GM20000 (cell line): ENCODE data around the gene ZNF638.
"Not testable (repeated sequence)": the region's sequence is repeated elsewhere in the genome, so short reads cannot be mapped to it uniquely, and the experiment has no call there.

Experiments
- DNase-seq: peaks from one replicate; pipeline ENCODE4 v3.0.0; 2012; ENCODE audit warnings: low spot score
- CTCF ChIP-seq: IDR thresholded peaks from 2 replicates; pipeline ENCODE4 v1.5.1; 2012; ENCODE audit warnings: mild to moderate bottlenecking, control low read depth; ENCODE audit errors: extremely low read depth, missing control alignments

The ZNF638 gene

GRCh38 chr2:71298914-71299313 is 32.7 kb upstream of the ZNF638 start:
- no peak for TF ChIP-seq CTCF
- no peak for DNase-seq

- peak; percentile 33 for DNase-seq
- peak; percentile 20 for TF ChIP-seq CTCF
Measured at GRCh38 chr2:71299507-71299906, 32.1 kb upstream of the ZNF638 start.

DNA sequence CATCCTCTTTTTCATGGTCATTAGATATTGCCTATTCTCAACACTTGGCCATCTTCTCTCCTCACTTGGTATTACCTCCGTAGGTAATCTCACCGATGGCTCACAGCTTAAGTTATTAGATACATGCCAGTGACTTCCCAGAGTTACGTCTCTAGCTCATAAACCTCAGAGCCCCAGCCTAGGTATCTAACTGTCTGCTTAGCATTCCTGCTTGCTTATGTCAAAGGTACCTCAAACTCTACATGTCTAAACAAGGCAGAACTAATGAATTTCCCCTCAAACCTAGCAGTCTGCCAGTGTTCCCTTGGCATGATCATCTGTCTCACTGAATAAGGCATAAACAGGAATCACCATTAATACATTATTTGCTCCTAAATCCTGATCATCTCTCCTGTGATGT is 27.7 kb upstream of the ZNF638 start:
- DNase-seq: no peak

DNA sequence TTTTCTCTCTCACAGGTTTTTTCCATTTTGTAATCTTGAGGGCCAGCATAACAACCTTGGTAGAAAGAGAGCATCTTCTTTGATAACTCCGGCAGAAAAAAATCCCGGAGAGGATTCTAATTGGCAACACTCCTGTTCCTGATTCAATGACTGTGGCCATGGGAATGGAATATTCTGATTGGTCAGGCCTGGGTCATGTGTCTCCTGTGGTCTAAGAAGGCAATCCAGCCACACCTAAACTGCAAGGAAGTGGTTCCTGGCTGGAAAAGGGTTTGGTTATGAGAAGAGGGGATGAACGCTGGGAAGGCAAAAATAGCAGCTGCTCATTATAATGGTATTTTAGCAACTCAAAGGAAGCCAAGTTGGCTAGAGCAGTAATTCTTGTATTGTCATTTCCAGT is 24.8 kb upstream of the ZNF638 start:
- DNase-seq: no peak
- no peak for TF ChIP-seq CTCF

More for the DNA sequence above, 27.7 kb upstream of the ZNF638 start:
- TF ChIP-seq CTCF: no peak

- DNase-seq: no peak
- TF ChIP-seq CTCF: no peak
Measured at GRCh38 chr2:71313016-71313766, 18.4 kb upstream of the ZNF638 start.

GRCh38 chr2:71317060-71317459 is 14.5 kb upstream of the ZNF638 start:
- no peak for TF ChIP-seq CTCF
- DNase-seq: no peak

GRCh38 chr2:71317900-71318299 is 13.7 kb upstream of the ZNF638 start:
- not testable (repeated sequence) for DNase-seq

DNA sequence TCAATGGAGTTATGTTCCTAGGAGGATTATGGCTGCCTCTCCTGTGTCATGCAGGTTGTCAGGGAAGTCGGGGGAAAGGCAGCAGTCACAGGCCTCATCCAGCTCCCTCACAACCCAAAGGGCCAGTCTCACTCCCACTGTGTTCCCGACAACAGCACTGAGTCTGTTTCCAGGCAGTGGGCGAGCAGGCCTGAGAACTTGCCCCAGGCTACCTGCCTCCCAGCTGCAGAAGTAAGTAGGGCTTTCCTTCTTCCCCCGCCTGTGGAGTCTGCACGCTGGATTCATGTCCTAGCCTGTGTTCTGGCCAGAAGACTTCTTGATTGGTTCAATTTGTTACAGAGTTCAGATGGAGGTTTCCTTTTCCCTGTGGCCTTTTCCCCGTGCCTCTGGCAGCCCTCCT is 8.2 kb upstream of the ZNF638 start:
- DNase-seq: no peak
- TF ChIP-seq CTCF: no peak
